HCEC 1CT (cell line): ENCODE results near the gene TMEM187.

Experiments
- DNase-seq: peaks from one replicate; pipeline ENCODE4 v3.0.0-alpha.2; 2017

The TMEM187 gene

GRCh38 chrX:153935326-153935851 is 37.2 kb upstream of the TMEM187 start:
- no peak for DNase-seq

GRCh38 chrX:153937056-153937455 is 35.5 kb upstream of the TMEM187 start:
- DNase-seq: no peak

GRCh38 chrX:153938226-153938786 is 34.2 kb upstream of the TMEM187 start:
- no peak for DNase-seq

GRCh38 chrX:153939573-153939972 is 33.0 kb upstream of the TMEM187 start:
- no peak for DNase-seq

- DNase-seq: no peak
Observed at GRCh38 chrX:153941336-153942252, 31.0 kb upstream of the TMEM187 start.

- DNase-seq: no peak
Observed at GRCh38 chrX:153944140-153944799, 28.3 kb upstream of the TMEM187 start, which contains the start of gene RENBP. Gene RENBP (minus strand): TSS chrX:153944643. CDS start chrX:153944610, 33 bp downstream.

GRCh38 chrX:153944800-153945150 is 27.8 kb upstream of the TMEM187 start:
- no peak for DNase-seq

- no peak for DNase-seq
Observed at GRCh38 chrX:153945956-153946943, 26.3 kb upstream of the TMEM187 start.

GRCh38 chrX:153947009-153947769 is 25.4 kb upstream of the TMEM187 start:
- DNase-seq: peak; percentile 68

GRCh38 chrX:153948002-153948466 is 24.5 kb upstream of the TMEM187 start:
- DNase-seq: no peak

GRCh38 chrX:153948847-153949805 is 23.4 kb upstream of the TMEM187 start:
- DNase-seq: no peak

- no peak for DNase-seq
Observed at GRCh38 chrX:153950127-153950526, 22.4 kb upstream of the TMEM187 start.

- DNase-seq: no peak
Observed at GRCh38 chrX:153951683-153952372, 20.7 kb upstream of the TMEM187 start.

GRCh38 chrX:153952373-153953026 is 20.1 kb upstream of the TMEM187 start:
- no peak for DNase-seq

- DNase-seq: peak; percentile 32
Observed at GRCh38 chrX:153953342-153953830, 19.2 kb upstream of the TMEM187 start.

GRCh38 chrX:153953892-153954557 is 18.5 kb upstream of the TMEM187 start:
- no peak for DNase-seq

GRCh38 chrX:153954558-153955227 is 17.9 kb upstream of the TMEM187 start:
- no peak for DNase-seq
